ENCODE data around the gene BTNL2.

DNA sequence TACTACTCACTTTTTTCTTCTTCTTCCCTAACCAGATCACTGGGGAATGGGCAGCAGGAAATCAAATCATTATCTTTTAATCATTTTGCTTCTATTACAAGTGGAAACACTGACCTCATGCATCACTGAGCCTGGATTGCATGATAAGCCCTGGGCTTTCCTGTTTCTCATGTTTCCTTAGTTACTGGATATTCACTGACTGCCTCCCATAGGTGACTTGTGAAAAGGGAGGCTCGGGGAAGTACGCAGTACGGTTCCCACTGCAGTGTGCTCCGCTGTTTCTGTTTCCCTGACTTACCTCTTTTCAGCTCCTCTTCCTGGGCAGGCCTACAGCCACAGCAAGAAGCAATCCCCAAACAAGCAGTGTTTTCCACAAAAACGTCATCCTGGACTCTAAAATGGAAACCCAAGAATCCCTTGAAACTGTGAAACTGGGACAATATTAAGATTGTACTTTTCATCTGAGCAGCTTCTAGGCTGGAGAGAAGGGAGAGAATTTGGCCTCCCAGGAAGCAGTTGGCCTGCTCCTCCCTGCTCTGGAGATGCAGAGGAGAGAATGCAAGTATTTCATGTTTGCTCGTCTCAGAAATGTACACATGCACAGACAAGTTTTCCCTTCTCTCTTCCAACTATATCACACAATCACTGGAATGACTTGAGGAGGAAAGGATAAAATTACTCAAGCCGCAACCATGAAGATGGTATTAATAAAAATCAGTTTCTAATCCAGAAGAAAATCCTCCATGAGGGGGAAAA, 13.1 kb downstream of the BTNL2 start:
- TF ChIP-seq GATA3 (IDR thresholded peaks at IDR 0.05; ENCODE audit: low read depth, low read length) (no peak), GATA2 (IDR thresholded peaks at IDR 0.05; ENCODE audit: low read depth, low read length) (no peak)
